GM18861 (cell line): Measurements from ENCODE around the gene C1QB.
"Not testable (repeated sequence)": the region's sequence is repeated elsewhere in the genome, so short reads cannot be mapped to it uniquely, and the experiment has no call there.

ENCODE experiments used
- ATAC-seq: cut with Tn5 transposase; IDR thresholded peaks from one replicate; pipeline ENCODE4 v1.9.1; 2021; ENCODE audit not compliant: unreplicated experiment

C1QB gene

GRCh38 chr1:22691031-22691753, 38.2 kb downstream of the C1QB start:
- no peak for ATAC-seq

DNA sequence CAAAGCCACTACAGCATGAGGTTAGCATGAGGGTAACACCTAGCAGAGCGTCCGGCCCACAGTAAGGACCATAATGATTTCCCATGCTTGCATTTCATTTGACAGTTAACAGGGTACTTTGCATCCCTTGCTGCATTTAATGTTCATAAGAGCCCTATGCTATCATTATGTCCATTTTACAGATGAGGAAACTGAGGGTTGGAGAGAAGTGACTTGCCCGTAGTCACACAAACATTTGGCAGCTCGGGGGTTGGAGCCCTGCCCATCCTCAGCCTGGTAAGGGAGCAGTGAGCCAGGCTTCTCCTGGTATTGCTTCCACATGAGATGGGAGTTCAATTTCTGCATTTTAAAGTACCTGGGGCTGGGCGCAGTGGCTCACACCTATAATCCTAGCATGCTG, 41.1 kb downstream of the C1QB start:
- ATAC-seq, result no peak

DNA sequence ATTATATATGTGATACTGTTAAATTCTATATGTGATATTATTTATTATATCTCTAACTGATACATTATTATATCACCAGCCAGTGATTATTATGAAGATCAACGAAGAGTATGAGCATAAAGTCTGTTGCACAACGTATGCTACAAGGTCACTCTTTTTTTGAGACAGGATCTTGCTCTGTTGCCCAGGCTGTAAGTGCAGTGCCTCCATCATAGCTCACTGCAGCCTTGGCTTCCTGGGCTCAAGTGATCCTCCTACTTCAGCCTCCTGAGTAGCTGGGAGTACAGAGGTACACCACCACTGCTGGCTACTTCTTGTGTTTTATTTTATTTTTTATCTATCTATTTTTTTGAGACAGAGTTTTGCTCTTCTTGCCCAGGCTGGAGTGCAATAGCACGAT, 43.6 kb downstream of the C1QB start:
- ATAC-seq, result no peak

- ATAC-seq, result no peak
Measured at GRCh38 chr1:22697980-22698379, 44.9 kb downstream of the C1QB start.

DNA sequence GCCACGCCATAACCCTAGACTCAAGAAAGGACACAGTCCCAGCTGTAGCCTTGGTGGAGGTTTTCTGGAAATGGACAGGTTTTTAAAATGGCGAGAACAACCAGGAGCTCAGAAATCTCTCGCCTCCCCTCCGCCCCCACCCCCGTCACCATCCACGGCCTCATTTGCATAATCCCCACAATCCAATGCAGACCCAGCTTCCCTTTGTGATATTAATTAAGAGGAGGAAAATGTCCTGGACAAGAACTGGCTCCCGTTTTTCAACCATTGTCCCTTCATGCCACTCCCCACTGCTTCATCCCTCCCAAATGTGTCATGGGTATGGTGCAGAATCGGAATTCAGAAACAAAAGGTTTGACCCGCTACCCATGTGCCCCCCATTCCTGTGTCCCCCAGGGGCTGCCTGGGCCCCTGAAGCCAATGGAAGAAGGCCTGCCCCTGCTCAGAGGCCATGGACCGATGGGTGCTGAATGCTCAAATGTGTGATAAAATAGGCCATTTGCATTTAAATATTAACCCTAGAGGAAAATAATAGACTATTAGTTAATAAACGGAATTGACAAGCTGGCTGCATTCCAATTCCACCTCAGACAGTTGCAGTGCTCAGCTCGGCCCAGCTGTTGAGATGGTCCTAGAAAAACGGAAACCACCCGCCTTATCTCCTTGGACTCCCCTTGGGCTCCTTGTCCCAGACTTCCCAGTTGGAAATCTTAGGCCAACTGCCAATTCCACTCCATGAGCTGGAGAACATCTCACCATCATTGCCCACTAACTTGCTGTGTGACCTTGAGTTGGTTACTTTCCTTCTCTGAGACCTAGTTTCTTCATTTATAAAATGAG, 46.9 kb downstream of the C1QB start:
- no peak for ATAC-seq

DNA sequence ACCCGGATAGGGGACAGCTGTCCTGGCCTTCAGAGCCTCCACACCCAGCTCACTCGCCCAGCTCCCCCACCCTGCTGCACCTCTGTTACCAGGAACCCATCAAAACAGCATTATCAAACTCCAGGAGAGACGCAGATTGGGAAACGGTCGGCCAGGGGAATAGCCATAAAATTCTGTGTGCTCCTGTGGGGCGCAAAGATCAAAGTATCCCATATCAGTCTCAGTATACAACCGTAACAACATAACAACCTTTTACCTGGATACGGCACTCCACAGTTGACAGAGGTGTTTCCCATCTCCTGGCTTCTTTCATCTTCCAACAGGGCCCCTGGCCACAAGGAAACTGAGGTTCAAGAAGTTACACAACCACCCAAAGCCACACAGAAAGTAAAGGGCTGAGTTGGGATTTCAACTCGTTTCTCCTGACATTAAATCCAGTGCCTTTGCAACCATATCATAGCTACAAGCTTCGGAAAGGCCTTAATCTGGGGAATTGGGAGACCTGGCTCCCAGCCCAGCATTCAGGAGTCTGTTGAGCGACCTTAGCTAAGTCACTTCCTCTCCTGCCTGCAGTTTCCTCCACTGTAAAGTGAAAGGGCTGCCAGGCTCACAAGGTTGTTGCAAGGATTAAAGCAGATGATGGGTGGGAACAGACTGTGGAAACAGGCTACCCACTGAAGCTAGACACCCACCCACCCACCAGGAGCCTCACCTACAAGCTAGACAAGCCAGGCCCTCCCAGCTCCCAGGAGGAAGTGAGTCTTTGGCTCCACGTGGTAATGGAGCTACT, 49.5 kb downstream of the C1QB start:
- ATAC-seq, result no peak

DNA sequence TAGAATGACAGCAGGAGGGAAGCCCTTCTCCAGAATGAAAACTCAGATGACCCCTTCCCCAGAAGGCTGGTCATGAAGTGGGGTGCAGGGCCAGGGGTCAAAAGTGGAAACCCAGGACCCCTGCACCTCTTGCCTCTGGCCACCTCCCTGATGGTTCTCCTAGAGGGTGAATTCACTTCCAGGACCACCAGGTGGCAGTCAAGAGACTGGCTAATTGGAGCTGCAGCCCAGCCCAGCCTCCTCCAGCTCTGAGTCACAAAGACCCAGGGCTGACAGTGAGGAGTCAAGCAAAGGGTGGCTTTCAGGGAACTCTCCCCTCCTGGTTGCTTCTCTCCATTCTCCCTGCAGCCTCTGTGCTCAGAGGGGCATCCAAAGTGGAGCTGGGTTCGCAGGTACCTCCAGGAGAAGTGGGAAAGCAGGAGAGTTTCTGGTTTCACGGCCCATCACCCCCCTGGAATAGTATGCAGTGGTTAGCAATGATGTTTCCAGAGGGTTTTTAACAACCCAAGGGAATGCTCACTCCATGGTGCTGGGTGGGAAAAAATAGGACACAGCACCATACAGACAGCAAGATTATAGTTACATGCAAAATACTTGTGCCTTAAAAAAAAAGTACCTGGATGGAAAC, 51.5 kb downstream of the C1QB start:
- no peak for ATAC-seq

DNA sequence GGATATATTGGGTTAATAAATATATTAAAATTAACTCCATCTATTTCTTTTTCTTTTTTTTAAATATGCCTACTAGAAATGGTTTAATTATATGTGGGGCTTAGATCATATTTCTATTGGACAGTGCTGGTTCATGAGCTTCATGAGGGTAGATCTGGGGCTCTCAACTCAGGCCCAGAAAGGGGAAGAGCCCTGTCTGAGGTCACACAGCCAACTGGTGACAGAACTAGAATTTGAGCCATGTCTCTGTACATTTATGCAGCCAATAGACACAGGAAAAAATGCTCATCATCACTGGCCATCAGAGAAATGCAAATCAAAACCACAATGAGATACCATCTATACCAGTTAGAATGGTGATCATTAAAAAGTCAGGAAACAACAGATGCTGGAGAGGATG, 52.5 kb downstream of the C1QB start:
- ATAC-seq, result no peak

- not testable (repeated sequence) for ATAC-seq
Measured at GRCh38 chr1:22706100-22706499, 53.1 kb downstream of the C1QB start.

DNA sequence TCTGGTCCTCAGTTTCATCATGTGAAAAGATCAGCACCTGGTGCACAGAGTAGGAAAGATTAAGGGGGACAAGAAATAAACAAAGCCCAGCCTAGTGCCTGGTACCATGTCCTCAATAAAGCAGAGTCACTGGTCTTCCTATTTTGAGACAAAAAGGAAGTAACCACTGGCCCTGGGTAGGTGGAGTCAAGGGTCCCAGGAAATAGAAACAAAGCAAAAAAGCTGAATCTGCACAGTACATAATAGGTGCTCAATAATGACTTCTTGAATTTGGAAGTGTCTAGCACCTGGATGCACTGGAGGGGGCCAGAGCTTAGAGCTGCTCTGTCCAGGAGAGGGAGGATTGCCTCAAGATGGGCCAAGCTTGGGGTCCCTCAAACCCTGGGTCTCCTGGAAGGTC, 55.7 kb downstream of the C1QB start:
- ATAC-seq, result no peak

DNA sequence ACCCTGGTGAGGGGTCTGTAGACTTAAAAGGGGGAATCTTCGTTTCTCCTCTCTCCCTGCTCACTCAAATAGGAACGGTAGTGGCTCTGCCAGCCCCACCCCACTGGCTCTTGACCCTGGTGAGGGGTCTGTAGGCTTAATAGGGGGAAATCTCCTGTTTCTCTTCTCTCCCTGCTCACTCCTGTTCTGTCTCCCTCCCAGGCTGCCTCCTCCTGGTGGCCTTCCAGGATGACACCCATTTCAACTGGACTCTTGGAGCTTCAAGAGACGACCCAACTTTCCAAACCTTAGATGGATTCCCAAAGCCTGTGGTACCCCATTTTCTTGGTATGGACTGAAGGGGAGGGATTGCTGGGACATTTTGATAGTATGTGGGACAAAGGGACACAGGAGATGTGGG, 56.2 kb downstream of the C1QB start:
- ATAC-seq, result no peak

GRCh38 chr1:22709891-22710700, 57.1 kb downstream of the C1QB start:
- ATAC-seq, result no peak

- ATAC-seq, result no peak
Measured at GRCh38 chr1:22710701-22711049, 57.6 kb downstream of the C1QB start, which contains the start of gene EPHB2. Gene EPHB2 (plus strand): TSS chr1:22710839. CDS start chr1:22710983, 144 bp downstream.

- ATAC-seq, result no peak
Measured at GRCh38 chr1:22711071-22711470, 58.0 kb downstream of the C1QB start.
